ENCODE results near the gene MICALL1.

GRCh38 chr22:37961062-37961461, 55.0 kb downstream of the MICALL1 start:
- TF ChIP-seq YY1 (IDR thresholded peaks at IDR 0.05; ENCODE audit: insufficient read depth, insufficient read length) (no peak), ZNF274 (IDR thresholded peaks at IDR 0.05; ENCODE audit: low read depth, low read length) (no peak), SUZ12 (IDR thresholded peaks at IDR 0.05; ENCODE audit: extremely low read depth, insufficient read depth, insufficient read length) (no peak)

Data from NT2/D1 (cell line).